HL-60 (cell line): ENCODE results near the gene MYCBPAP.

ENCODE experiments used
- CTCF ChIP-seq: IDR thresholded peaks from one replicate; pipeline ENCODE4 v1.5.1; 2011; ENCODE audit warnings: low read length, control low read depth, inconsistent platforms; ENCODE audit not compliant: insufficient read depth
- REST ChIP-seq: IDR thresholded peaks from 2 replicates; pipeline ENCODE4 v1.6.1; 2012; ENCODE audit warnings: low read depth; ENCODE audit not compliant: insufficient replicate concordance

GRCh38 chr17:50551884-50552283, 43.6 kb downstream of the MYCBPAP start:
- TF ChIP-seq CTCF, result no peak
- TF ChIP-seq REST, result no peak
